ENCODE data around the gene AUTS2.

DNA sequence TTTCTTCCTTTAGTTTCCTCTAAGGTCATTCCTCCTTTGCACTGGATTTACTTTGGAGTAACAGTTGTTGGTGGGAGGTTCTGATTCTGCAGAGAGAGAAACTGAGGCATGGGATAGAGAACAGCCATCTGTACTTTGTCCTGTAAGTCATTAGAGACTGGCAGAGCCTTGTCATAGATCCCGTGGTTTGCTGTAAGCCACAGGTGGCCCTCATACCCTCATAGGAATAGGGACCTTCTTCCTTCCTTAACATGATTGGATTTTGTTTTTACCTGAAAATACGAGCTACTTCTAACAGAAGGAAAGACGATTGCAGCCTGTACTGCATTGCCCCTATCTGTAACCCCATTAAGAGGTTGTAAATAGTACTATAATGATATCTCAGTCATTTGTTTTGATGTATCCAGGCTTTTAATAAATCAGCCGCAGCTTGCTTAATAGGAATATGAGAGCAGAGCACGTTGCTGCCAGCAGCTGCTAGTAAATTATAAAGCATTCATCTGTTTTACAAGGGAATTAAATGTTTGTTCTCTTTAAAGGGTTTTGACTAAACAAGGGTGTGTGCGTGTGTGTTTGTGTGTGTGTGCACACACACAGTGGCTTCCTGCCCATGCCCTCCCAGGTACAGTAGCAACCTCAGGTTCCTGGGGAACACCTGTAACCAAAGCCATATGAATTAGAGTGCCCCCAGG, 249.8 kb downstream of the AUTS2 start:
- no peak for TF ChIP-seq GABPA (IDR thresholded peaks at IDR 0.05; ENCODE audit: borderline replicate concordance, insufficient read depth, low read length)
- TF ChIP-seq CTCF (IDR thresholded peaks at IDR 0.05; ENCODE audit: control extremely low read depth in 1 of 3, insufficient read depth in 1 of 3, low read depth in 1 of 3, low read length in 3 of 3), result no peak
- no peak for TF ChIP-seq SIN3A (conservative IDR thresholded peaks at IDR 0.05 in 1 of 2, IDR thresholded peaks at IDR 0.05 in 1 of 2; ENCODE audit: low read depth in 1 of 2, low read length in 2 of 2)
- TF ChIP-seq HDAC2 (IDR thresholded peaks at IDR 0.05; ENCODE audit: borderline replicate concordance in 1 of 2, low read depth in 2 of 2, low read length in 2 of 2), result no peak
- TF ChIP-seq KDM4A (IDR thresholded peaks at IDR 0.05; ENCODE audit: low read depth, low read length, severe bottlenecking), result no peak
- no peak for TF ChIP-seq JUND (IDR thresholded peaks at IDR 0.05; ENCODE audit: low read length)
- no peak for TF ChIP-seq MAFK (IDR thresholded peaks at IDR 0.05; ENCODE audit: low read depth, low read length)
- no peak for TF ChIP-seq SRF (IDR thresholded peaks at IDR 0.05; ENCODE audit: low read depth, low read length)
- no peak for TF ChIP-seq EP300 (IDR thresholded peaks at IDR 0.05; ENCODE audit: borderline replicate concordance in 1 of 2, low read depth in 2 of 2, low read length in 2 of 2)
- no peak for TF ChIP-seq GTF2F1 (IDR thresholded peaks at IDR 0.05; ENCODE audit: borderline replicate concordance, low read depth, low read length)
- no peak for TF ChIP-seq BACH1 (IDR thresholded peaks at IDR 0.05; ENCODE audit: low read length)
- no peak for TF ChIP-seq RBBP5 (IDR thresholded peaks at IDR 0.05; ENCODE audit: borderline replicate concordance, low read depth, low read length)
- TF ChIP-seq ZNF274 (IDR thresholded peaks at IDR 0.05; ENCODE audit: borderline replicate concordance, extremely low read depth, low read length), result no peak
- TF ChIP-seq, protein P1, sequence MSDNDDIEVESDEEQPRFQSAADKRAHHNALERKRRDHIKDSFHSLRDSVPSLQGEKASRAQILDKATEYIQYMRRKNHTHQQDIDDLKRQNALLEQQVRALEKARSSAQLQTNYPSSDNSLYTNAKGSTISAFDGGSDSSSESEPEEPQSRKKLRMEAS (IDR thresholded peaks at IDR 0.05), result no peak
